RWPE1 (cell line): ENCODE results near the gene YPEL2.
A peak's percentile ranks its signal among the peaks of the same experiment; 100 is the strongest.
"Not testable (repeated sequence)": the region's sequence is repeated elsewhere in the genome, so short reads cannot be mapped to it uniquely, and the experiment has no call there.

Experiments
- CTCF ChIA-PET: fragments of 350-600 bp; sonication (Branson Sonifier 250); formaldehyde crosslinking; extraction: SDS; loops from one replicate; lab custom pipeline; 2021; lab: Yijun Ruan, JAX
- POLR2A ChIA-PET: fragments of 400-600 bp; formaldehyde crosslinking; extraction: SDS; loops from one replicate; lab custom pipeline; 2020; ENCODE audit warnings: antibody characterized with exemption; ENCODE audit not compliant: low non-redundant PET; lab: Yijun Ruan, JAX
- DNase-seq: peaks from one replicate; pipeline ENCODE4 v3.0.0; 2012; ENCODE audit warnings: low spot score
- H3K27ac ChIP-seq: fragments of 450-650 bp; 2 replicates; pipeline ENCODE4 v1.5.1; 2017
- CTCF ChIP-seq: fragments of 450-650 bp; conservative IDR thresholded peaks from 2 replicates; pipeline ENCODE4 v1.5.1; 2017; ENCODE audit warnings: low read depth, mild to moderate bottlenecking

The YPEL2 gene

GRCh38 chr17:59310263-59310920 is 21.1 kb upstream of the YPEL2 start:
- no peak for TF ChIP-seq CTCF
- POLR2A ChIA-PET: no interaction called here
- no peak for DNase-seq
- no peak overlapping the region for H3K27ac ChIP-seq
- CTCF ChIA-PET: interaction anchor here (0.5 to 3.1 kb wide), 14 partner anchors 8 to 1745 kb away, joined by 3 to 51 read pairs (median 3); no protein-coding TSS in a partner anchor

- H3K27ac ChIP-seq: no peak overlapping the region
- CTCF ChIA-PET: interaction anchor here (0.6 to 3.1 kb wide), 12 partner anchors 12 to 1745 kb away, joined by 3 to 51 read pairs (median 3); no protein-coding TSS in a partner anchor
- peak; percentile 57 for DNase-seq
- POLR2A ChIA-PET: no interaction called here
- TF ChIP-seq CTCF: peak; percentile 88
These were observed 20.4 kb upstream of the YPEL2 start for GRCh38 chr17:59311051-59311468.

GRCh38 chr17:59311521-59311920 is 19.9 kb upstream of the YPEL2 start:
- POLR2A ChIA-PET, DNase-seq, H3K27ac ChIP-seq: not testable (repeated sequence)
- CTCF ChIA-PET: interaction anchor here (0.6 to 3.1 kb wide), 7 partner anchors 18 to 582 kb away, joined by 3 to 51 read pairs (median 4); no protein-coding TSS in a partner anchor

- no peak for TF ChIP-seq CTCF
- no peak for DNase-seq
- CTCF ChIA-PET: interaction anchor here (0.5 to 0.7 kb wide), 2 partner anchors 85 to 115 kb away, joined by 3 read pairs; no protein-coding TSS in a partner anchor
- POLR2A ChIA-PET: no interaction called here
- no peak overlapping the region for H3K27ac ChIP-seq
These were observed 15.6 kb upstream of the YPEL2 start for GRCh38 chr17:59315866-59316265.

- no peak for TF ChIP-seq CTCF
- no peak overlapping the region for H3K27ac ChIP-seq
- POLR2A ChIA-PET: interaction anchor here (0.6 kb wide), 1 partner anchor 174 kb away, joined by 9 read pairs; no protein-coding TSS in a partner anchor
- CTCF ChIA-PET: interaction anchor here (0.6 to 0.7 kb wide), 3 partner anchors 8 to 137 kb away, joined by 3 to 11 read pairs (median 4); no protein-coding TSS in a partner anchor
- no peak for DNase-seq
These were observed 4.1 kb upstream of the YPEL2 start for GRCh38 chr17:59327121-59327980.

- TF ChIP-seq CTCF: no peak
- no peak for DNase-seq
- no peak overlapping the region for H3K27ac ChIP-seq
- POLR2A ChIA-PET: interaction anchor here (0.6 kb wide), 1 partner anchor 174 kb away, joined by 9 read pairs; no protein-coding TSS in a partner anchor
- CTCF ChIA-PET: interaction anchor here (0.6 kb wide), 2 partner anchors 9 to 136 kb away, joined by 3 to 11 read pairs; no protein-coding TSS in a partner anchor
These were observed 3.5 kb upstream of the YPEL2 start for GRCh38 chr17:59327981-59328290.
